HepG2 (cell line): ENCODE measurements around the gene HLA-DPB1. TPM values are rescaled to one million over a fixed set of nuclear protein-coding genes. Genes with fewer than 3 reads are reported as not detected.

Experiments
- ATAC-seq: fragments of 200-7000 bp; cut with Tn5 transposase; 3 replicates; pipeline ENCODE4 v1.9.1; 2020; ENCODE audit warnings: mild to moderate bottlenecking, moderate library complexity
- BruUV-seq: library from RNA; stranded (reverse); fragments of 400-500 nt; replicated peaks from 2 replicates; lab custom pipeline; 2021; lab: Mats Ljungman, UMichigan
- CTCF ChIA-PET: fragments of 300-600 bp; formaldehyde crosslinking; extraction: SDS; loops from one replicate; lab custom pipeline; 2021; ENCODE audit warnings: low total read pairs, inconsistent platforms, low intra/inter-chr PET ratio; lab: Yijun Ruan, JAX
- POLR2A ChIA-PET: fragments of 350-600 bp; sonication (Branson Sonifier 250); formaldehyde crosslinking; loops from one replicate; lab custom pipeline; 2020; ENCODE audit warnings: antibody characterized with exemption, inconsistent platforms; lab: Yijun Ruan, JAX
- DNase-seq: peaks from one replicate; pipeline ENCODE4 v3.0.0-alpha.2; 2015; ENCODE audit warnings: low spot score
- FAIRE-seq: peaks from 3 replicates; lab custom pipeline; 2011; peaks lifted over from hg19 to GRCh38; lab: Jason Lieb, UNC
- H2AFZ ChIP-seq: one replicate; pipeline ENCODE4 v1.6.1; 2011; ENCODE audit warnings: low read length, inconsistent platforms
- H3K27ac ChIP-seq: fragments of 300-600 bp; 3 replicates; pipeline ENCODE4 v1.8.0; 2011; ENCODE audit warnings: mixed run types, mild to moderate bottlenecking, mixed read lengths, low read length, inconsistent platforms; ENCODE audit not compliant: insufficient read depth; ENCODE audit errors: extremely low read length
- H3K27me3 ChIP-seq, 2 experiments: fragments of 200-600 bp in 1 of 2; 2 replicates in 1 of 2; 3 replicates in 1 of 2; pipeline versions ENCODE4 v1.6.0 to v1.8.0; 2011; ENCODE audit warnings: low read length in 2 of 2, mild to moderate bottlenecking in 2 of 2, moderate library complexity in 2 of 2, inconsistent platforms in 1 of 2; ENCODE audit not compliant: insufficient read depth in 2 of 2, control insufficient read depth in 1 of 2
- H3K36me3 ChIP-seq, 2 experiments: fragments of 200-600 bp in 1 of 2; replicated peaks in 1 of 2; 2 replicates in 1 of 2; 3 replicates in 1 of 2; pipeline versions ENCODE4 v1.5.1 to v1.8.0; 2011; ENCODE audit warnings: low read length in 2 of 2, inconsistent platforms in 1 of 2; ENCODE audit not compliant: insufficient read depth in 2 of 2, control insufficient read depth in 1 of 2
- H3K4me1 ChIP-seq: 2 replicates; pipeline ENCODE4 v1.5.1; 2012; ENCODE audit warnings: low read length, inconsistent platforms; ENCODE audit not compliant: insufficient read depth
- H3K4me2 ChIP-seq: 2 replicates; pipeline ENCODE4 v1.6.0; 2011; ENCODE audit warnings: low read depth, low read length, inconsistent platforms
- H3K4me3 ChIP-seq, 3 experiments: fragments of 200-600 bp in 1 of 3; sonication (generic), shearing (Covaris generic) in 1 of 3; replicated peaks in 1 of 3; 2 replicates each; pipeline ENCODE4 v1.5.1; 2011 to 2016; ENCODE audit warnings: low read length in 3 of 3, inconsistent platforms in 2 of 3, low read depth in 2 of 3, mild to moderate bottlenecking in 2 of 3, control low read depth in 1 of 3, mixed read lengths in 1 of 3; ENCODE audit not compliant: insufficient read depth in 1 of 3
- H3K79me2 ChIP-seq: one replicate; pipeline ENCODE4 v1.6.1; 2011; ENCODE audit warnings: low read length, inconsistent platforms; ENCODE audit not compliant: insufficient read depth
- H3K9ac ChIP-seq: 2 replicates; pipeline ENCODE4 v1.6.0; 2011; ENCODE audit warnings: mild to moderate bottlenecking, low read depth, low read length, inconsistent platforms; ENCODE audit not compliant: insufficient read depth
- H3K9me3 ChIP-seq: 2 replicates; pipeline ENCODE4 v1.5.1; 2012; ENCODE audit warnings: mild to moderate bottlenecking, low read length
- H4K20me1 ChIP-seq: 2 replicates; pipeline ENCODE4 v1.6.0; 2011; ENCODE audit warnings: inconsistent platforms, mild to moderate bottlenecking, low read length, moderate library complexity; ENCODE audit not compliant: insufficient read depth
- CENPX ChIP-seq: sonication (generic); formaldehyde crosslinking; IDR thresholded peaks from 2 replicates; pipeline ENCODE4 v1.9.0; 2021; ENCODE audit warnings: mild to moderate bottlenecking, missing genetic modification reagents, moderate library complexity
- CERS6 ChIP-seq: sonication (generic); formaldehyde crosslinking; IDR thresholded peaks from 2 replicates; pipeline ENCODE4 v1.5.0; 2020; ENCODE audit warnings: missing genetic modification reagents
- HIC2 ChIP-seq: sonication (generic); formaldehyde crosslinking; IDR thresholded peaks from 2 replicates; pipeline ENCODE4 v1.9.0; 2022; ENCODE audit warnings: low read depth, missing genetic modification reagents
- HNRNPUL1 ChIP-seq: fragments of 200-400 bp; formaldehyde crosslinking; IDR thresholded peaks from 2 replicates; pipeline ENCODE4 v1.6.1; 2017; ENCODE audit warnings: low read depth, mild to moderate bottlenecking, low read length, moderate library complexity
- JUND ChIP-seq: sonication (generic); formaldehyde crosslinking; IDR thresholded peaks from 2 replicates; pipeline ENCODE4 v1.8.0; 2022; ENCODE audit warnings: mild to moderate bottlenecking, missing genetic modification reagents
- LBX2 ChIP-seq: sonication (generic); formaldehyde crosslinking; IDR thresholded peaks from 2 replicates; pipeline ENCODE4 v1.5.0; 2020; ENCODE audit warnings: missing genetic modification reagents, mild to moderate bottlenecking, borderline replicate concordance
- MNT ChIP-seq: fragments of 450-650 bp; IDR thresholded peaks from 2 replicates; pipeline ENCODE4 v1.6.1; 2016
- NR3C1 ChIP-seq: sonication (generic); formaldehyde crosslinking; IDR thresholded peaks from 2 replicates; pipeline ENCODE4 v1.4.0; 2020; ENCODE audit warnings: missing genetic modification reagents
- SMARCC2 ChIP-seq: fragments of 450-650 bp; IDR thresholded peaks from 2 replicates; pipeline ENCODE4 v1.6.1; 2017; ENCODE audit warnings: antibody characterized with exemption, mild to moderate bottlenecking
- TBX3 ChIP-seq: fragments of 450-650 bp; IDR thresholded peaks from 2 replicates; pipeline ENCODE4 v1.6.1; 2017; ENCODE audit warnings: antibody characterized with exemption, mild to moderate bottlenecking, inconsistent platforms, borderline replicate concordance
- YY1 ChIP-seq: IDR thresholded peaks from 2 replicates; pipeline ENCODE4 v1.6.1; 2011; ENCODE audit warnings: low read length, low read depth, moderate library complexity, mild to moderate bottlenecking; ENCODE audit not compliant: insufficient read depth, insufficient replicate concordance
- ZFX ChIP-seq: sonication (generic); formaldehyde crosslinking; IDR thresholded peaks from 2 replicates; pipeline ENCODE4 v1.4.0; 2020; ENCODE audit warnings: mild to moderate bottlenecking, low read depth, missing genetic modification reagents, moderate library complexity
- ZNF501 ChIP-seq: sonication (generic); formaldehyde crosslinking; IDR thresholded peaks from 2 replicates; pipeline ENCODE4 v1.5.1; 2020; ENCODE audit warnings: mild to moderate bottlenecking, moderate library complexity, missing genetic modification reagents
- ZNF557 ChIP-seq: sonication (generic); formaldehyde crosslinking; IDR thresholded peaks from 2 replicates; pipeline ENCODE4 v1.4.0; 2020; ENCODE audit warnings: missing genetic modification reagents
- WGBS: methylation state at CpG from one replicate; pipeline ENCODE4 v1.1.6; 2017; ENCODE audit warnings: low lambda C conversion rate; 5-methylcytosine and 5-hydroxymethylcytosine counted together
- in situ Hi-C: cut with HindIII; loops from 2 replicates; pipeline ENCODE4 v1.10.0; 2017; ENCODE audit warnings: low pct_unique_long_range_greater_than_20kb; ENCODE audit not compliant: extremely low pct_ligation_motif_present
- intact Hi-C: fragments of 100-400 bp; cut with micrococcal nuclease; formaldehyde crosslinking; loops from one replicate; pipeline ENCODE4 v1.10.0; 2022; ENCODE audit not compliant: unreplicated experiment
- polyA plus RNA-seq, 8 experiments: library from polyadenylated mRNA; depleted of rRNA in 3 of 8; stranded (reverse) in 7 of 8; unstranded in 1 of 8; fragments of >200 nt; fragmentation: Illumina TruSeq in 4 of 8; extraction: Trizol in 4 of 8; gene quantifications; 2 replicates each; pipeline versions ENCODE4 v1.2.1 to v1.2.3, GENCODE V29; 2011 to 2016; ENCODE audit warnings: low read depth in 4 of 8, missing spikeins in 1 of 8, mixed read lengths in 1 of 8; ENCODE audit not compliant: insufficient read depth in 1 of 8
- total RNA-seq, 5 experiments: library from RNA; depleted of rRNA; stranded (reverse); fragments of >200 nt; fragmentation: Illumina TruSeq; extraction: Trizol; gene quantifications; 2 replicates each; pipeline ENCODE4 v1.2.3, GENCODE V29; 2016; ENCODE audit warnings: low read depth in 1 of 5

Gene HLA-DPB1
- total and polyA plus RNA-seq, 2 of the 13 experiments (the other 11 are each of a cell fraction or from before 2014, with no cell fraction given): not detected

GRCh38 chr6:33124525-33124901 lies 48.7 kb downstream of the HLA-DPB1 start:
- CTCF ChIA-PET: interaction anchor here (0.6 to 2.2 kb wide), 3 partner anchors 24 to 290 kb away, joined by 3 to 14 read pairs (median 12); no protein-coding TSS in a partner anchor
- FAIRE-seq: no peak
- intact Hi-C loops: no loop called here

More at GRCh38 chr6:33124525-33124901, 48.7 kb downstream of the HLA-DPB1 start:
- no peak overlapping the region for H2AFZ ChIP-seq
- H3K4me3 ChIP-seq: no peak overlapping the region
- TF ChIP-seq LBX2 (CRISPR knock-in tag) (no peak), TBX3 (no peak), ZFX (no peak), HIC2 (CRISPR knock-in tag) (no peak), MNT (no peak), YY1 (no peak), JUND (CRISPR knock-in tag) (no peak), SMARCC2 (no peak), HNRNPUL1 (no peak), CENPX (CRISPR knock-in tag) (no peak), NR3C1 (no peak), ZNF557 (CRISPR knock-in tag) (no peak), CERS6 (CRISPR knock-in tag) (no peak), ZNF501 (no peak)
- peaks cover 38% of the 10 kb centered on the region for H3K4me1 ChIP-seq
- ATAC-seq: no peak
- POLR2A ChIA-PET: no interaction called here
- no peaks in the 10 kb centered on the region for H3K36me3 ChIP-seq
- peaks cover 12% of the 10 kb centered on the region for H3K9me3 ChIP-seq
- no peak for DNase-seq
- no peaks in the 10 kb centered on the region for H4K20me1 ChIP-seq
- no peaks in the 10 kb centered on the region; a peak in 1 of 5 replicates for H3K27me3 ChIP-seq
- WGBS: 82% methylated on average over 4 of the region's 4 CpGs
- H3K9ac ChIP-seq: no peak overlapping the region
- no peak overlapping the region for H3K4me2 ChIP-seq
- no TSS peak for BruUV-seq
- in situ Hi-C loops: no loop called here
- H3K27ac ChIP-seq: no peak overlapping the region
- no peaks in the 10 kb centered on the region for H3K79me2 ChIP-seq
